Right lobe of liver (tissue), 6 donors: ENCODE measurements around the gene SMG7. TPM values are rescaled to one million over a fixed set of nuclear protein-coding genes. Genes with fewer than 3 reads are reported as not detected.
A peak's percentile ranks its signal among the peaks of the same experiment; 100 is the strongest.

Experiments used
- ATAC-seq, 4 donors: fragments of 200-7000 bp; cut with Tn5 transposase; one replicate each; pipeline ENCODE4 v1.9.1; 2020; ENCODE audit warnings: mild to moderate bottlenecking in 4 of 4, moderate library complexity in 4 of 4
- DNase-seq, 3 donors: peaks; one replicate each; pipeline ENCODE4 v3.0.0-alpha.2; 2020
- H3K27ac ChIP-seq, 3 donors: fragments of 200-600 bp; one replicate each; pipeline ENCODE4 v1.8.0; 2022
- H3K27me3 ChIP-seq, 2 donors: fragments of 200-600 bp; one replicate each; pipeline ENCODE4 v1.8.0; 2022
- H3K36me3 ChIP-seq, 4 donors: fragments of 200-600 bp; sonication (generic) in 1 of 4; one replicate each; pipeline versions ENCODE4 v1.5.1 to v1.8.0; 2017 to 2022; ENCODE audit warnings: control low read depth in 1 of 4
- H3K4me1 ChIP-seq, 4 donors: fragments of 200-600 bp; sonication (generic) in 1 of 4; one replicate each; pipeline versions ENCODE4 v1.5.1 to v1.8.0; 2017 to 2022; ENCODE audit warnings: control low read depth in 1 of 4
- H3K4me3 ChIP-seq, 3 donors: fragments of 200-600 bp; one replicate each; pipeline ENCODE4 v1.8.0; 2022
- H3K9me3 ChIP-seq, 4 donors: fragments of 200-600 bp; sonication (generic) in 1 of 4; one replicate each; pipeline versions ENCODE4 v1.5.1 to v1.8.0; 2017 to 2022; ENCODE audit warnings: control low read depth in 1 of 4
- CTCF ChIP-seq, 4 donors: fragments of 200-600 bp in 3 of 4; fragments of 450-650 bp in 1 of 4; IDR thresholded peaks; one replicate each; pipeline versions ENCODE4 v1.5.1 to v1.8.0; 2016 to 2022; ENCODE audit warnings: antibody characterized with exemption in 4 of 4, mild to moderate bottlenecking in 2 of 4
- POLR2A ChIP-seq: fragments of 450-650 bp; IDR thresholded peaks from one replicate; pipeline ENCODE4 v1.6.1; 2017; ENCODE audit warnings: antibody characterized with exemption, mild to moderate bottlenecking
- WGBS: methylation state at CpG from one replicate; pipeline ENCODE4 v1.1.6; 2018; ENCODE audit warnings: low coverage, low lambda C conversion rate; ENCODE audit not compliant: insufficient coverage; ENCODE audit errors: missing lambda C conversion rate; 5-methylcytosine and 5-hydroxymethylcytosine counted together
- intact Hi-C, 2 donors: fragments of 100-400 bp; cut with DNase I; formaldehyde crosslinking; loops; one replicate each; pipeline versions ENCODE4 v1.11.2 to v1.14.1; 2022
- total RNA-seq, 6 experiments: library from RNA; depleted of rRNA in 2 of 6; stranded (reverse); fragments of >200 nt in 2 of 6; fragmentation: NEBNext Ultra II Directional in 3 of 6; extraction: Animal tissue kit (Norgen Biotek cat#: 25700) in 3 of 6; gene quantifications; one replicate each; pipeline versions ENCODE4 v1.1.0 to v1.2.4, GENCODE V29; 2016 to 2023
- donor health status: DM: no; HTN: yes; CAD: no.
- donor health status: DM: no; HTN: no; CAD: no.
- donor health status: DM: no; HTN: no; CAD: no.
- donor health status: DM: no; HTN: yes; CAD: no.
- donor health status: DM: no; HTN: yes; CAD: no.

SMG7 gene
- total RNA-seq, 6 experiments from 2014 or later: 23.5 to 35.3 (median 25.2) TPM

GRCh38 chr1:183582021-183582713, 109.9 kb downstream of the SMG7 start:
- Histone ChIP-seq H3K36me3 (no peaks in the 10 kb centered on the region), H3K27me3 (no peaks in the 10 kb centered on the region), H3K27ac (no peak overlapping the region), H3K4me3 (no peak overlapping the region), H3K9me3 (no peaks in the 10 kb centered on the region), H3K4me1 (no peaks in the 10 kb centered on the region)
- intact Hi-C loops: no loop called here
- WGBS: 70% methylated on average over 6 of the region's 12 CpGs
- ATAC-seq (no peak), DNase-seq (no peak)
- TF ChIP-seq CTCF (IDR thresholded peaks at IDR 0.05) (no peak), POLR2A (no peak)

DNA sequence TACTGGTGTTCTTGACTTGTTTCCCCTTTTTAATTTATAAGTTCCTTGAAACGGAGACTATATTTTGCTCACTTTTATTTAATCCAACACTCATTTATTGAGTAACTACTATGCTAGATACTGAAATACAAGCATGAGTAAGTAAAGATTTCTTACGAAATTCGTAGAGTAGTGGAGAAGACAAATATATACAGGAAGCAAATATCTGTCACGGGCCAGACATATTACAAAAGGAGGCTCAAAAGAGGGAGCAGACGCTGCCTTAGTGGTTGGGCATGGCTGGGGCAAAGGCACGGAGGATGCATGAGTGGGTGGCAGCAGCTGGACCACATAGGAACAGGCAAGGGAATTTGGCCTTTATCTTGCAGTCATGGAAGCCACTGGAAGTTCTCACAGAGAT, 111.2 kb downstream of the SMG7 start:
- Histone ChIP-seq H3K36me3 (no peaks in the 10 kb centered on the region), H3K4me3 (no peak overlapping the region), H3K9me3 (no peaks in the 10 kb centered on the region), H3K27ac (peak overlapping the region in 1 of 3 donors; percentile 2), H3K27me3 (no peaks in the 10 kb centered on the region), H3K4me1 (no peaks in the 10 kb centered on the region)
- ATAC-seq: peak in 3 of 4 donors; percentile 43 to 55 (median 44)
- intact Hi-C loops: no loop called here
- TF ChIP-seq POLR2A (peak; percentile 13), CTCF (IDR thresholded peaks at IDR 0.05) (no peak)
- no peak for DNase-seq
- WGBS: 43% methylated on average over 6 of the region's 6 CpGs

- TF ChIP-seq POLR2A: no peak
- no peak for TF ChIP-seq CTCF (IDR thresholded peaks at IDR 0.05)
- Histone ChIP-seq H3K36me3 (no peaks in the 10 kb centered on the region), H3K27ac (peak overlapping the region in 1 of 3 donors; percentile 2), H3K4me1 (no peaks in the 10 kb centered on the region), H3K4me3 (no peak overlapping the region), H3K9me3 (no peaks in the 10 kb centered on the region), H3K27me3 (no peaks in the 10 kb centered on the region)
- DNase-seq (no peak), ATAC-seq (no peak)
- intact Hi-C loops: no loop called here
- 77% methylated on average over 5 of the region's 5 CpGs for WGBS
These were observed 111.8 kb downstream of the SMG7 start for GRCh38 chr1:183584147-183584546.

GRCh38 chr1:183585038-183585437, 112.7 kb downstream of the SMG7 start:
- Histone ChIP-seq H3K36me3 (no peaks in the 10 kb centered on the region), H3K4me1 (no peaks in the 10 kb centered on the region), H3K9me3 (no peaks in the 10 kb centered on the region), H3K4me3 (no peak overlapping the region), H3K27ac (no peak overlapping the region), H3K27me3 (no peaks in the 10 kb centered on the region)
- intact Hi-C loops: no loop called here
- WGBS: 76% methylated on average over 4 of the region's 6 CpGs
- ATAC-seq: no peak
- TF ChIP-seq CTCF (IDR thresholded peaks at IDR 0.05) (no peak), POLR2A (no peak)
- no peak for DNase-seq
